ENCODE data around the gene AMDHD1. TPM values are rescaled to one million over a fixed set of nuclear protein-coding genes. Genes with fewer than 3 reads are reported as not detected.

Gene AMDHD1
- total RNA-seq, 1 experiment from 2014 or later: 0.80 TPM

- ChIA-PET POLR2A (ENCODE audit: unreplicated experiment) (no interaction called here), CTCF (no interaction called here)
- H3K9me3 ChIP-seq (ENCODE audit: low read length): no peaks in the 10 kb centered on the region
- no peak overlapping the region for H3K4me3 ChIP-seq (ENCODE audit: low read length)
- no peak overlapping the region for H3K4me2 ChIP-seq (ENCODE audit: low read length)
- H3F3A ChIP-seq (ENCODE audit: low read length, unreplicated experiment): no peaks in the 10 kb centered on the region
- no peaks in the 10 kb centered on the region for H3K27me3 ChIP-seq (ENCODE audit: low read length)
- peaks cover 7% of the 10 kb centered on the region; the same call in 1 of the 2 replicates for H3K4me1 ChIP-seq (ENCODE audit: insufficient read depth, low read length)
- no TSS peak for BruUV-seq (replicated peaks)
- no peak overlapping the region for H3K9ac ChIP-seq (ENCODE audit: low read length)
- no peak overlapping the region for H3K27ac ChIP-seq (ENCODE audit: low read length)
- TF ChIP-seq EZH2 (IDR thresholded peaks at IDR 0.05; ENCODE audit: low read length, unreplicated experiment) (no peak), EZH2phosphoT487 (IDR thresholded peaks at IDR 0.05; ENCODE audit: borderline replicate concordance, low read length) (no peak)
- TF ChIP-seq, protein P1, sequence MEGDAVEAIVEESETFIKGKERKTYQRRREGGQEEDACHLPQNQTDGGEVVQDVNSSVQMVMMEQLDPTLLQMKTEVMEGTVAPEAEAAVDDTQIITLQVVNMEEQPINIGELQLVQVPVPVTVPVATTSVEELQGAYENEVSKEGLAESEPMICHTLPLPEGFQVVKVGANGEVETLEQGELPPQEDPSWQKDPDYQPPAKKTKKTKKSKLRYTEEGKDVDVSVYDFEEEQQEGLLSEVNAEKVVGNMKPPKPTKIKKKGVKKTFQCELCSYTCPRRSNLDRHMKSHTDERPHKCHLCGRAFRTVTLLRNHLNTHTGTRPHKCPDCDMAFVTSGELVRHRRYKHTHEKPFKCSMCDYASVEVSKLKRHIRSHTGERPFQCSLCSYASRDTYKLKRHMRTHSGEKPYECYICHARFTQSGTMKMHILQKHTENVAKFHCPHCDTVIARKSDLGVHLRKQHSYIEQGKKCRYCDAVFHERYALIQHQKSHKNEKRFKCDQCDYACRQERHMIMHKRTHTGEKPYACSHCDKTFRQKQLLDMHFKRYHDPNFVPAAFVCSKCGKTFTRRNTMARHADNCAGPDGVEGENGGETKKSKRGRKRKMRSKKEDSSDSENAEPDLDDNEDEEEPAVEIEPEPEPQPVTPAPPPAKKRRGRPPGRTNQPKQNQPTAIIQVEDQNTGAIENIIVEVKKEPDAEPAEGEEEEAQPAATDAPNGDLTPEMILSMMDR (conservative IDR thresholded peaks at IDR 0.05; ENCODE audit: low read depth, low read length): no peak
- H3K9me2 ChIP-seq (replicated peaks; ENCODE audit: low read length): no peaks in the 10 kb centered on the region
- H3K36me3 ChIP-seq (ENCODE audit: low read depth, low read length): no peaks in the 10 kb centered on the region
- no peak overlapping the region for H2AFZ ChIP-seq (ENCODE audit: low read length)
- ATAC-seq (no peak), DNase-seq (no peak)
- no peaks in the 10 kb centered on the region for H4K20me1 ChIP-seq (ENCODE audit: low read length)
- intact Hi-C loops (cut with micrococcal nuclease): no loop called here
- no peaks in the 10 kb centered on the region for H3K79me2 ChIP-seq (ENCODE audit: low read length)
Measured at GRCh38 chr12:95955549-95956159, 12.5 kb downstream of the AMDHD1 start.

- Histone ChIP-seq H3F3A (ENCODE audit: low read length, unreplicated experiment) (no peaks in the 10 kb centered on the region), H3K9me3 (ENCODE audit: low read length) (no peaks in the 10 kb centered on the region), H3K4me3 (ENCODE audit: low read length) (no peak overlapping the region), H3K36me3 (ENCODE audit: low read depth, low read length) (no peaks in the 10 kb centered on the region), H3K4me2 (ENCODE audit: low read length) (no peak overlapping the region), H4K20me1 (ENCODE audit: low read length) (no peaks in the 10 kb centered on the region), H3K9ac (ENCODE audit: low read length) (no peak overlapping the region), H3K4me1 (ENCODE audit: insufficient read depth, low read length) (peaks cover 4% of the 10 kb centered on the region; the same call in 1 of the 2 replicates), H3K9me2 (replicated peaks; ENCODE audit: low read length) (no peaks in the 10 kb centered on the region), H3K79me2 (ENCODE audit: low read length) (no peaks in the 10 kb centered on the region), H3K27ac (ENCODE audit: low read length) (no peak overlapping the region), H3K27me3 (ENCODE audit: low read length) (no peaks in the 10 kb centered on the region), H2AFZ (ENCODE audit: low read length) (no peak overlapping the region)
- BruUV-seq (replicated peaks): no TSS peak
- no peak for TF ChIP-seq EZH2phosphoT487 (IDR thresholded peaks at IDR 0.05; ENCODE audit: borderline replicate concordance, low read length)
- TF ChIP-seq EZH2 (IDR thresholded peaks at IDR 0.05; ENCODE audit: low read length, unreplicated experiment): no peak
- TF ChIP-seq, protein P1 (conservative IDR thresholded peaks at IDR 0.05; ENCODE audit: low read depth, low read length): no peak
- intact Hi-C loops (cut with micrococcal nuclease): no loop called here
- POLR2A ChIA-PET (ENCODE audit: unreplicated experiment): no interaction called here
- CTCF ChIA-PET: interaction anchor here (0.7 kb wide), 1 partner anchor 11 kb away, joined by 3 read pairs; no protein-coding TSS in a partner anchor
- no peak for ATAC-seq
- no peak for DNase-seq
Measured at GRCh38 chr12:95956557-95957145, 13.5 kb downstream of the AMDHD1 start.

DNA sequence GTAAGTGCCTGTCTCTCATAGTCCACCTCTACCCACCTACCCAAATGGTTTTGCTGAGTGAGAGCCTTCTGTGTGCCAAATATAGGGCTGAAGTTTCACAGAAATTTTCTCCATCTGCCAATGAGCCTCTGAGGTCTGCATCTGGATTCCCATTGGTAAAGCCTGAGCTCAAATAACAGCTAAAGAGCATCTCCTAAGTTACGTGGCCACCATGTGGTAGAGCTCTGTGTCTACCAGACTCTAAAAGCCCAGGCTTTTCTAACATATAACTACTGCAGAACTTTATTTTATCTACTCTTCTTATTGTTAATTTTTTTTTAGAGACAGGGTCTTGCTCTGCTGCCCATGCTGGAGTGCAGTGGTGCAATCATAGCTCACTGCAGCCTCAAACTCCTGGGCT is 16.0 kb downstream of the AMDHD1 start:
- Histone ChIP-seq H3K9me2 (replicated peaks; ENCODE audit: low read length) (no peaks in the 10 kb centered on the region), H3K4me3 (ENCODE audit: low read length) (no peak overlapping the region), H2AFZ (ENCODE audit: low read length) (no peak overlapping the region), H3K36me3 (ENCODE audit: low read depth, low read length) (no peaks in the 10 kb centered on the region), H3K27me3 (ENCODE audit: low read length) (no peaks in the 10 kb centered on the region), H4K20me1 (ENCODE audit: low read length) (no peaks in the 10 kb centered on the region), H3K79me2 (ENCODE audit: low read length) (no peaks in the 10 kb centered on the region), H3K4me1 (ENCODE audit: insufficient read depth, low read length) (no peaks in the 10 kb centered on the region), H3F3A (ENCODE audit: low read length, unreplicated experiment) (no peaks in the 10 kb centered on the region), H3K9me3 (ENCODE audit: low read length) (no peaks in the 10 kb centered on the region), H3K9ac (ENCODE audit: low read length) (no peak overlapping the region), H3K4me2 (ENCODE audit: low read length) (no peak overlapping the region), H3K27ac (ENCODE audit: low read length) (no peak overlapping the region)
- CTCF ChIA-PET: interaction anchor here (0.6 to 1.4 kb wide), 10 partner anchors 16 to 372 kb away, joined by 3 to 11 read pairs (median 4); partner anchors contain the start of genes AMDHD1 and CCDC38
- POLR2A ChIA-PET (ENCODE audit: unreplicated experiment): interaction anchor here (0.6 kb wide), 2 partner anchors 41 to 226 kb away, joined by 4 to 9 read pairs; no protein-coding TSS in a partner anchor
- peak; percentile 49 for DNase-seq
- peak; percentile 92 for ATAC-seq
- BruUV-seq (replicated peaks): no TSS peak
- intact Hi-C loops (cut with micrococcal nuclease): loop anchor here (1.0 kb wide), 2 partner anchors 41 to 100 kb away; no protein-coding TSS in a partner anchor
- TF ChIP-seq, protein P1 (conservative IDR thresholded peaks at IDR 0.05; ENCODE audit: low read depth, low read length): peak; percentile 50
- no peak for TF ChIP-seq EZH2 (IDR thresholded peaks at IDR 0.05; ENCODE audit: low read length, unreplicated experiment)
